Ishikawa (cell line): Measurements from ENCODE around the gene DPYD.

Experiments
- NFIC ChIP-seq: IDR thresholded peaks from 2 replicates; pipeline ENCODE4 v1.6.1; 2012
- ZBTB7A ChIP-seq: IDR thresholded peaks from 2 replicates; pipeline ENCODE4 v1.6.1; 2012; ENCODE audit warnings: low read depth
- TF ChIP-seq, protein P1 (sequence below): IDR thresholded peaks from 2 replicates; pipeline ENCODE4 v1.6.1; 2012; ENCODE audit warnings: low read depth, mild to moderate bottlenecking
- TF ChIP-seq, protein P2 (sequence below): IDR thresholded peaks from 2 replicates; pipeline ENCODE4 v1.6.1; 2012

DNA sequence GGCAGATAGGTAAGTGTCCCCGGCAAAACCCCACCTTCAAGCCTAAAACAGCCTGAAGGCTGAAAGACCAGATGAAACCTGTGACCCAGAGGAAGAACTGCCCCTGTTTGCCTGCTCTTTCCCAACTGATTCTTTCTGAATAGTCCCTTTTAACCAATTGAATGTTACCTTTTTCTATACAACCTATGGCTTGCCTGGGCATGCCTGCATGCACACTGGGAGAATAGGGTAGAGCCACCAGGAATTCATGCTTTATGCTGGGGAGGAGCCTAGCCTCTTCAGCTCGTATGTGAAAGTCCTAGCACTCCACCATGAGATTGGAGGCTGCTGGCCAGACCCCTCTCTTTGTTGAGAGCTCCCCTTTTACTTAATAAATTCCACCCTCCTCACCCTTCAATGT lies 859.2 kb downstream of the DPYD start:
- TF ChIP-seq, protein P1, sequence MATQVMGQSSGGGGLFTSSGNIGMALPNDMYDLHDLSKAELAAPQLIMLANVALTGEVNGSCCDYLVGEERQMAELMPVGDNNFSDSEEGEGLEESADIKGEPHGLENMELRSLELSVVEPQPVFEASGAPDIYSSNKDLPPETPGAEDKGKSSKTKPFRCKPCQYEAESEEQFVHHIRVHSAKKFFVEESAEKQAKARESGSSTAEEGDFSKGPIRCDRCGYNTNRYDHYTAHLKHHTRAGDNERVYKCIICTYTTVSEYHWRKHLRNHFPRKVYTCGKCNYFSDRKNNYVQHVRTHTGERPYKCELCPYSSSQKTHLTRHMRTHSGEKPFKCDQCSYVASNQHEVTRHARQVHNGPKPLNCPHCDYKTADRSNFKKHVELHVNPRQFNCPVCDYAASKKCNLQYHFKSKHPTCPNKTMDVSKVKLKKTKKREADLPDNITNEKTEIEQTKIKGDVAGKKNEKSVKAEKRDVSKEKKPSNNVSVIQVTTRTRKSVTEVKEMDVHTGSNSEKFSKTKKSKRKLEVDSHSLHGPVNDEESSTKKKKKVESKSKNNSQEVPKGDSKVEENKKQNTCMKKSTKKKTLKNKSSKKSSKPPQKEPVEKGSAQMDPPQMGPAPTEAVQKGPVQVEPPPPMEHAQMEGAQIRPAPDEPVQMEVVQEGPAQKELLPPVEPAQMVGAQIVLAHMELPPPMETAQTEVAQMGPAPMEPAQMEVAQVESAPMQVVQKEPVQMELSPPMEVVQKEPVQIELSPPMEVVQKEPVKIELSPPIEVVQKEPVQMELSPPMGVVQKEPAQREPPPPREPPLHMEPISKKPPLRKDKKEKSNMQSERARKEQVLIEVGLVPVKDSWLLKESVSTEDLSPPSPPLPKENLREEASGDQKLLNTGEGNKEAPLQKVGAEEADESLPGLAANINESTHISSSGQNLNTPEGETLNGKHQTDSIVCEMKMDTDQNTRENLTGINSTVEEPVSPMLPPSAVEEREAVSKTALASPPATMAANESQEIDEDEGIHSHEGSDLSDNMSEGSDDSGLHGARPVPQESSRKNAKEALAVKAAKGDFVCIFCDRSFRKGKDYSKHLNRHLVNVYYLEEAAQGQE: no peak
- TF ChIP-seq, protein P2, sequence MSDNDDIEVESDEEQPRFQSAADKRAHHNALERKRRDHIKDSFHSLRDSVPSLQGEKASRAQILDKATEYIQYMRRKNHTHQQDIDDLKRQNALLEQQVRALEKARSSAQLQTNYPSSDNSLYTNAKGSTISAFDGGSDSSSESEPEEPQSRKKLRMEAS: no peak
- TF ChIP-seq ZBTB7A (no peak), NFIC (no peak)
